HepG2 (cell line): ENCODE data around the gene FCN3.

ENCODE experiments used
- EP300 ChIP-seq, 3 experiments: sonication (generic) in 1 of 3; formaldehyde crosslinking in 1 of 3; IDR thresholded peaks; 2 replicates each; pipeline versions ENCODE4 v1.5.1 to v1.6.1; 2011 to 2020; ENCODE audit warnings: low read depth in 2 of 3, low read length in 2 of 3, borderline replicate concordance in 1 of 3, improper control_type of control experiment in 1 of 3, mild to moderate bottlenecking in 1 of 3, missing genetic modification reagents in 1 of 3, moderate library complexity in 1 of 3
- TBL1XR1 ChIP-seq: fragments of 150-350 bp; IDR thresholded peaks from 2 replicates; pipeline ENCODE4 v1.6.1; 2014; ENCODE audit warnings: borderline replicate concordance, low read length; ENCODE audit not compliant: partially characterized antibody
- TF ChIP-seq, protein P1 (sequence below): sonication (generic); formaldehyde crosslinking; IDR thresholded peaks from 2 replicates; pipeline ENCODE4 v1.5.0; 2020; ENCODE audit warnings: mild to moderate bottlenecking, missing genetic modification reagents, moderate library complexity
- TF ChIP-seq, protein P2 (sequence below): IDR thresholded peaks from 2 replicates; pipeline ENCODE4 v1.6.1; 2018; ENCODE audit warnings: missing genetic modification reagents

DNA sequence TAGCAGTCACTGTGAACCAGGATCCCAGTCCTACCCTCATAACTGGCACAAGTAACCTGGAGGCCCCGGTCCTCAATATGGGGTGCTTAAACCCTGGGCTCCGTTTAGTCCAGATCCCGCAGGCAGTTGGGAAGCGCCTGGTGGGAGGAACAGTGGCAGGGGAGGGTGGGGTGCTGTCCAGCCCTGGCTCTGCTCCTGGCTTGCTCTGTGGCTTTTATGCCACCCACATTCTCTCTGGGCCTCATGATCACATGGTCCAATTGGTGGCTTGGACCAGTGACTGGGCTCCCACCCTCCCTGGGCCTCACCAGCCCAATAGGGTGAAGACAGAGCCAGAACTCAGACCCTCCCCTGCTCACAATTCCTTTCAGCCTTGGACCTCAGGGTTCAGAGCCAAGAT, 5.6 kb upstream of the FCN3 start:
- no peak for TF ChIP-seq EP300 (IDR thresholded peaks at IDR 0.05; ENCODE audit: low read depth in 2 of 2, low read length in 2 of 2)
- no peak for TF ChIP-seq EP300 (CRISPR knock-in tag; IDR thresholded peaks at IDR 0.05; ENCODE audit: borderline replicate concordance)
- TF ChIP-seq, protein P1, sequence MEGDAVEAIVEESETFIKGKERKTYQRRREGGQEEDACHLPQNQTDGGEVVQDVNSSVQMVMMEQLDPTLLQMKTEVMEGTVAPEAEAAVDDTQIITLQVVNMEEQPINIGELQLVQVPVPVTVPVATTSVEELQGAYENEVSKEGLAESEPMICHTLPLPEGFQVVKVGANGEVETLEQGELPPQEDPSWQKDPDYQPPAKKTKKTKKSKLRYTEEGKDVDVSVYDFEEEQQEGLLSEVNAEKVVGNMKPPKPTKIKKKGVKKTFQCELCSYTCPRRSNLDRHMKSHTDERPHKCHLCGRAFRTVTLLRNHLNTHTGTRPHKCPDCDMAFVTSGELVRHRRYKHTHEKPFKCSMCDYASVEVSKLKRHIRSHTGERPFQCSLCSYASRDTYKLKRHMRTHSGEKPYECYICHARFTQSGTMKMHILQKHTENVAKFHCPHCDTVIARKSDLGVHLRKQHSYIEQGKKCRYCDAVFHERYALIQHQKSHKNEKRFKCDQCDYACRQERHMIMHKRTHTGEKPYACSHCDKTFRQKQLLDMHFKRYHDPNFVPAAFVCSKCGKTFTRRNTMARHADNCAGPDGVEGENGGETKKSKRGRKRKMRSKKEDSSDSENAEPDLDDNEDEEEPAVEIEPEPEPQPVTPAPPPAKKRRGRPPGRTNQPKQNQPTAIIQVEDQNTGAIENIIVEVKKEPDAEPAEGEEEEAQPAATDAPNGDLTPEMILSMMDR, result no peak
- TF ChIP-seq TBL1XR1, result no peak
- TF ChIP-seq, protein P2, sequence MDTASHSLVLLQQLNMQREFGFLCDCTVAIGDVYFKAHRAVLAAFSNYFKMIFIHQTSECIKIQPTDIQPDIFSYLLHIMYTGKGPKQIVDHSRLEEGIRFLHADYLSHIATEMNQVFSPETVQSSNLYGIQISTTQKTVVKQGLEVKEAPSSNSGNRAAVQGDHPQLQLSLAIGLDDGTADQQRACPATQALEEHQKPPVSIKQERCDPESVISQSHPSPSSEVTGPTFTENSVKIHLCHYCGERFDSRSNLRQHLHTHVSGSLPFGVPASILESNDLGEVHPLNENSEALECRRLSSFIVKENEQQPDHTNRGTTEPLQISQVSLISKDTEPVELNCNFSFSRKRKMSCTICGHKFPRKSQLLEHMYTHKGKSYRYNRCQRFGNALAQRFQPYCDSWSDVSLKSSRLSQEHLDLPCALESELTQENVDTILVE (CRISPR knock-in tag), result no peak
